T-helper 1 cell treated with Interleukin-12 subunit alpha and Interleukin-12 subunit beta and Interleukin-4 antibody, amounts not matched to agents 30 ng/mL and 1 ng/mL, for 36 hours (primary cell): Measurements from ENCODE around the gene BSCL2. TPM values are rescaled to one million over a fixed set of nuclear protein-coding genes. Genes with fewer than 3 reads are reported as not detected.

Experiments used
- intact Hi-C: fragments of 100-400 bp; cut with micrococcal nuclease; formaldehyde crosslinking; loops from one replicate; pipeline ENCODE4 v1.15.1; 2024
- total RNA-seq: library from RNA; stranded (reverse); gene quantifications from 2 replicates; pipeline ENCODE4 v1.2.3, GENCODE V29; 2022

BSCL2 gene
- total RNA-seq, 1 donor from 2014 or later: 35.0 TPM

- intact Hi-C loops: no loop called here
Observed at GRCh38 chr11:62689421-62690183, 17.6 kb downstream of the BSCL2 start, which contains the start of gene LRRN4CL. LRRN4CL (minus strand) TSS chr11:62689530; CDS start chr11:62688508, 1,022 bp downstream.

- intact Hi-C loops: no loop called here
Observed at GRCh38 chr11:62688491-62688890, 18.7 kb downstream of the BSCL2 start.

- intact Hi-C loops: no loop called here
Observed at GRCh38 chr11:62687508-62688396, 19.5 kb downstream of the BSCL2 start.

- intact Hi-C loops: no loop called here
Observed at GRCh38 chr11:62682518-62682917, 24.7 kb downstream of the BSCL2 start.

- intact Hi-C loops: loop anchor here (1.0 kb wide), 2 partner anchors 13 to 181 kb away; no protein-coding TSS in a partner anchor
Observed at GRCh38 chr11:62680825-62681240, 26.4 kb downstream of the BSCL2 start.

GRCh38 chr11:62678770-62679696, 28.2 kb downstream of the BSCL2 start, which contains the start of gene UBXN1:
UBXN1 (minus strand) TSS chr11:62679073; CDS start chr11:62678923, 150 bp downstream.
- intact Hi-C loops: loop anchor here (1.0 to 10.0 kb wide), 10 partner anchors 8 to 254 kb away; partner anchors contain the start of genes C11orf98, CSKMT, GANAB and HNRNPUL2

GRCh38 chr11:62678433-62678769, 28.8 kb downstream of the BSCL2 start:
- intact Hi-C loops: loop anchor here (2.0 to 10.0 kb wide), 3 partner anchors 14 to 254 kb away; partner anchors contain the start of genes C11orf98, CSKMT and ZBTB3

- intact Hi-C loops: loop anchor here (2.0 to 10.0 kb wide), 3 partner anchors 13 to 253 kb away; partner anchors contain the start of genes C11orf98, CSKMT and ZBTB3
Observed at GRCh38 chr11:62677714-62678113, 29.5 kb downstream of the BSCL2 start.

- intact Hi-C loops: loop anchor here (10.0 kb wide), 1 partner anchor 252 kb away; no protein-coding TSS in a partner anchor
Observed at GRCh38 chr11:62677156-62677555, 30.1 kb downstream of the BSCL2 start.

GRCh38 chr11:62676698-62677097, 30.5 kb downstream of the BSCL2 start:
- intact Hi-C loops: loop anchor here (10.0 kb wide), 1 partner anchor 252 kb away; no protein-coding TSS in a partner anchor

- intact Hi-C loops: loop anchor here (10.0 kb wide), 1 partner anchor 251 kb away; no protein-coding TSS in a partner anchor
Observed at GRCh38 chr11:62675415-62675814, 31.8 kb downstream of the BSCL2 start.

GRCh38 chr11:62673196-62673525, 34.1 kb downstream of the BSCL2 start:
- intact Hi-C loops: loop anchor here (10.0 kb wide), 1 partner anchor 248 kb away; no protein-coding TSS in a partner anchor

GRCh38 chr11:62671608-62672389, 35.4 kb downstream of the BSCL2 start, which contains the start of the genes LBHD1 and UQCC3:
LBHD1 (minus strand) TSS chr11:62672267; CDS start chr11:62670031, 2,236 bp downstream.
UQCC3 (plus strand) TSS chr11:62671673; CDS start chr11:62671746, 73 bp downstream.
- intact Hi-C loops: loop anchor here (1.0 to 10.0 kb wide), 9 partner anchors 7 to 247 kb away; partner anchors contain the start of genes INTS5, TAF6L, TTC9C and TUT1

- intact Hi-C loops: loop anchor here (1.0 to 10.0 kb wide), 7 partner anchors 8 to 246 kb away; partner anchors contain the start of genes INTS5, TAF6L, TUT1 and UBXN1
Observed at GRCh38 chr11:62671236-62671607, 36.0 kb downstream of the BSCL2 start.

GRCh38 chr11:62669420-62670161, 37.6 kb downstream of the BSCL2 start:
- intact Hi-C loops: loop anchor here (2.0 to 10.0 kb wide), 3 partner anchors 193 to 545 kb away; partner anchors contain the start of gene INCENP

- intact Hi-C loops: loop anchor here (10.0 kb wide), 1 partner anchor 543 kb away; the partner anchor contains the start of gene INCENP
Observed at GRCh38 chr11:62667460-62667859, 39.8 kb downstream of the BSCL2 start.

- intact Hi-C loops: loop anchor here (10.0 kb wide), 1 partner anchor 542 kb away; the partner anchor contains the start of gene INCENP
Observed at GRCh38 chr11:62666259-62666926, 40.8 kb downstream of the BSCL2 start.
